Fibroblast of skin of left biceps (primary cell): ENCODE results near the gene BLID.

Source experiments
- DNase-seq, 2 experiments: peaks; one replicate each; pipeline ENCODE4 v3.0.0-alpha.2; 2013; ENCODE audit warnings: low read depth in 2 of 2

BLID gene

DNA sequence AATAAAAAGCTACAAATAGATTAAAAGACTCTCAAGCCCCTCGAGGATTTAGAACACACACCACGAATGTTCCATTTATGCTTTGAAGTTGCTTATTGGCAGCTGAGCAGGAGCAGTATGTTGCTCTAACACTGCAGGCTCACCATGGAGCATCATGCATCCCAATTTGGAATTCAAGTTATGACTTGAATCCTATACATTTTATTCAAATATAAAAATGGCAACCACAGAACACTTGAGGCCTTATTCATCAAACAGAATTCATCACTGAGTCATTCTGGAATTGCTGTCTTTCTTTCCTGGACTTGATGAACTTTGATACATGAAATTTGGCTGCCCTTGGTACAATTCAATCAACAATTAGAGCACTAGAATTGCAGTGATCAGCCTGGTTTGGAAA lies 24.5 kb upstream of the BLID start:
- peak; percentile 91 to 92 for DNase-seq

- DNase-seq: no peak
Observed at GRCh38 chr11:122139595-122139866, 23.5 kb upstream of the BLID start.

GRCh38 chr11:122138744-122139594 lies 23.0 kb upstream of the BLID start:
- no peak for DNase-seq

DNA sequence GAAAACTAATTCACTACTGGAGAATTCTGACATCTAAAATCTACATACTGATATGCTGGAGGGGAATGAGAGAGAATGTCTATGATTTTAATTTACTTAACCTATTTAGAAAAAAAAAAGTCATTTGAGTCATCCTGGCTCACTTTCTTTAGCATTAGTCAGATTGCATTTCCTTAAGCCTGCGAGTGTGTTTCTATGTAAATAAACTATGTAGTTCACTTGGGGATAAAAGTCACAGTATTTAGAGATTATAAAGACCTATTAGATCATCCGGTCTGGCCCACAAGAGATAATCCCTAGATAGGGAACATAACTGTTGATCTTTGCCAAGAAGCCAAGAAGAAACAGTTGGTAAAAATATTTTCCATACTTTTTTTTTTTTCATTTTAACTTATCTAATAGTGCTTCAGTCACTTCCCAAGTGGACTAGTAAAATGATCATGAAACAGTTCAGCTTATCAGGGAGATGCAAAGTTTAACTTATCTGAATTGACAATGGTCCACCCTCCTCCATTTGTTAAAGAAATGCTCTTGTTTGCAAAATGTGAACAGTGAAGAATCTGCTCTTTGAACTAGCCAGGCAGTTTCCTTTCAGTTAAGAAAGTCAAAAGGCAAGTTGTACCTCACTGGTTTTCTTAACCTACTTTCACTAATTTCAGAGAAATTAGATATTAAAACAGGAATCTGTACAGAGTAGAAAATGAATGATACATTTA lies 21.2 kb upstream of the BLID start:
- peak; percentile 82 to 88 for DNase-seq

GRCh38 chr11:122131126-122131525 lies 15.1 kb upstream of the BLID start:
- no peak for DNase-seq

- no peak for DNase-seq
Observed at GRCh38 chr11:122128146-122128545, 12.1 kb upstream of the BLID start.

- DNase-seq: no peak
Observed at GRCh38 chr11:122127020-122127419, 11.0 kb upstream of the BLID start.

- DNase-seq: no peak
Observed at GRCh38 chr11:122126024-122126688, 10.1 kb upstream of the BLID start.

DNA sequence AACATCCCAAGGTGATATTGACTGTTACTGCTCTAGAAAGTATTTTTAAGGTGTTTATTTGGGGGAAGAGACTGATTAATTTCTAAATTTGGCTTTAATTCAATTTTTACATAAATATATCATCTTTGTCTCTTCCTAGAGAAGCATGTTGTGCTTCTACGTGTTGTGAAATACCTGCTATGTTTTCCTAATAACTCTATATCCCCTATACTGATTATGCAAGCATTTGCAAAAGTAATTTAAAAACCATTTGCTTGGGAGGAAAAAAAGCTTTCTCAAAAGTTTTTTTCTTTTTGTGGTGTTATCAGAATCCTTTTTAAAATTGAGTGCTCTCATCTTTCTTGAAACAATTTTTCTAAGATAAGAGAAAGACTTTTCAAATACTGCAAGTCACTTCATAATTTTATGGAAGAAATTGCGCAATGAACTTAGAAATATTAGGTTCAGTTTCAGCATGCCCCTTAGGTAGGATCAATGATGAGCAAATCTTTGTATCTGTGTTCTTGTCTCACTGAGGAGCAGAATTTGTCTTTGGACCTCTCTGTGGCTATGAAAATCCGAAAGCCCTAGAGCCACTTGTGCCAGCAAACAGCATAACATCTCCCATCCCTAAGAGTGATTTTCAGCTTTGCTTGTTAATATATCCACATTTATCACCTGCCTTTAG lies 7.4 kb upstream of the BLID start:
- no peak for DNase-seq

DNA sequence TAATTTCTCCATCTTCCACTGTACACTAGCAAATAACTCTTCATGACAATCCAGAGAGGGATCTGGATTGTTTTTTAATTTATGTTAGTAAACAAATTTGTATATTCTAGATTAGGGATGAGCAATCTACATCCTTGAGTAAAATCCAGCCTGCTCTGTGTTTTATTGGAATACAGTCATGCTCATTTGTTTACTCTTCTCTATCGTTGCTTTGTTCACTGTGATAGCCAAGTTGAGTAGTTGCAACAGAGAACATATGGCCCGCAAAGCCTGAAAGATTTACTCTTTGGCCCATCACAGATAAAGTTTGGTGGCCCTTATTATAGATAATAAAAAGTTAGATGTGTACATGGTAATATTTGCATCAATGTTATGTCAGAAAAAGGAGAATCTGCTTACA lies 6.2 kb upstream of the BLID start:
- no peak for DNase-seq

- DNase-seq: no peak
Observed at GRCh38 chr11:122120096-122120495, 4.1 kb upstream of the BLID start.

GRCh38 chr11:122116591-122116990 lies 576 bp upstream of the BLID start:
- DNase-seq: no peak

DNA sequence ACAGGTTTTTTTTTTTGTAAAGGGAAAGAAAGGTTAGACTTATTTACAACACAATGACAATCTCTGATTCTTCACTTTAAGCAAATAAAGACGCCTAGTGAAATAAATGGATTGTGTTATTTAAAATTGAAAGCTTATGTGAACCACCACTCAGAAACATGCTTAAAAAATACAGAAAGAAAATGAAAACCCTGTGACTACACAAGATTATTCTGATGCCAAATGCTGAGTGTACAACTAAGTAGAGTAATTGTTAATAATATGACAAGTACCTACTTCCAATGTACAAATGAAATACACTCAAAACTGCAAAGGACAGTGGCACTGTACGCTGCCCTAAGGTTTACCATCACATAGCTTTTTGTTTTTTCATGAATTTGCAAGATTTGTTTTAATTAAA lies 1.0 kb downstream of the BLID start:
- DNase-seq: no peak

DNA sequence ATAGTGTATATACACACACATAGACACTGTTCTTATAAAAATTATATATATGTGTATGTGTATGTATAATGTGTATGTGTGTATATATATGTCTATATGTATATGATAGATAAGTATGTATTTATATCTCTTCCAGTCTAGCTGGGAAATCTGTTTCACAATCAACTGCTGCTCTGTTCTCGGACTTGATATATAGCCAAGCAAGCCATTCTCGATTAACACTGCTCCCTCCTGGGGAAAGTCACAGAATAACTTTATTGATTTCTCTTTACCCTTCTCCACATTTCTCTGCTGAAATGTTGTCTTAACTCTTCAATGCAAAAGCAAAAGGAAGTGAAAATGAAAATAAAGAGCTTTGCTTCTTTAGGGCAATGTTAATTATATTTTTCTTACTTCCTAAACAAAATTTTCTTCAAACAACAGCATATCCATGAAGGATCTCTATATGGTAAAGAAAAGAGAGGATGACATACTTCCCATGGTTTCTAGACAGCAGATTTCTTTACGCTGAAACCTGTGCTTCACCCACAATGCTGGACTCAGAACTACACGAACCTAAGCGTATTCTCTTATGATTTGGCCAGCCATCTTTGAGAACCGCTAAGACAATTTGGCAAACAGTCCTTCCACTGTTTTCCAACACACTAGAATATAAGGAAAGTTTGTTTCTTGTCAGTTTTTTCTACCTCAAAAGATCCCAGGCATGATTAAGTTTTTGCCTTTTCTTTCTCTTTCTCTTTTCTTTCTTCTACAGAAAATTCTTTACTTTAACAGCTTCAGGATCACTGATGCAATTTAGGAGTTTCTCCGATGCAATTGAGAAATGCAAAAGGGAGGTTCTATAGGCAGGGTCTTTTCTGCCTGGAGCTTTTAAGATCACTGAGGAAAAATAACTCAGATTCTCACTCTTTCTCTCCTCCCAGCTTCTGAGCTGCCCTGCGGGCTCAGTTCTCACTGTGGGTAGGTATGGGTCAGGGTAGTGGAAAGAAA lies 1.9 kb downstream of the BLID start:
- no peak for DNase-seq

DNA sequence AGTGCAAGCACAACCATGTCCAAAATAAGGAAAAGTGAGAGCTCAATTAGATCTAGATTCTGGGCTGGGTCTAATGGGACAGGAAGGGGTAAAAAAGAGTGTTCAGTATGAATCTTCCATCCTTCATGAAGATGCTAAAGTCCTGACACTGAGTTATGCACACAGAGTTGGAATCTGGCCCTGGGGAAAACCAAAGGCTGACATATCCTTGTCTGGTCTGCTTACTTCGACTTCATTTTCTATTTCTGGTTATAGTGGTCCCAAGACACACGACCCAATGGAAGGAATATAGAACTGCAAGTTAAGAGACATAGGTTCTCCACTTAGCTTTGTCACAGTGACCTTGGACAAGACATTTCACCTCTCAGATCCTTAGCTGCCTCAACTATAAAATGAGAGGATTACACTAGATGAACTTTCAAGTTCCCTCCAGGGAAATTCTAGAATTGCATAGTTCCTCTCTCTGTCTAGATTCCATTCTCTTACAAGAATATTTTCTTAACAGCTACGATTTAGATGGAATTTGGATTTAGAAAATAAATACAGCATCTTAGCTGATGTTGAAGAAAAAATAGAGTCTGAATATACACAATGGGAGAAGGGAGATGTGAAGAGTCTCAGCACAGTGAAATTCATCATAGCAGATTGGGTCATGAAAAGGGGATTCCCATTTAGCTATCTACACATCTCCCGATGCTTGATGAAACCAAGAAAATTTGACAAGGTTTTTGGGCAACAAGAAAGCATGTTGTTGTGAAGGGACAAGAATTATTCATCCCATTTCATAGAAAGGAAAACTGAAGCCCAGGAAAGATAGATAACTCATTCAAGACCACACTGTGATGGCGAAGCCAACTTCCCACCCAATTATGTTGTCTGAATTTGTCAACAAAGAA lies 3.3 kb downstream of the BLID start:
- DNase-seq: no peak

DNA sequence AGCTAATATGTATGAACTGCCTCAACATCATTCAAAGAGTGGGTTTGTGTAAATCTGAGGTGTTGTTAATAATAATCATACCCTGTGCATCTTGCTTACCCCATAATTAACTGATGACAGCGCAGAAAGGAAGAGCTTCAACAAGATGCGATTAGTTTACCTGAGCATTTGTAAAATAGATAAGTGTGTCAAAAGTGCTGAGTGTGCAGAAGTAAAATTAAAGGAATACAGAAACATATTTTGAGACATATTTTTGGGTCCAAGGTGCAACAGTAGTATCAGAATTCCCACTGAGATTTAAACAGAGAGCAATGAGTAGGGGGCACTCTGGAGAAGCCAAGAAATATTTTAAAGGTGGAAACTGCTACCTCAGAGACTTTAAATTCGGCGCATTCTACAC lies 6.1 kb downstream of the BLID start:
- no peak for DNase-seq

- no peak for DNase-seq
Observed at GRCh38 chr11:122108828-122109227, 7.2 kb downstream of the BLID start.

GRCh38 chr11:122108192-122108799 lies 7.7 kb downstream of the BLID start:
- DNase-seq: no peak

DNA sequence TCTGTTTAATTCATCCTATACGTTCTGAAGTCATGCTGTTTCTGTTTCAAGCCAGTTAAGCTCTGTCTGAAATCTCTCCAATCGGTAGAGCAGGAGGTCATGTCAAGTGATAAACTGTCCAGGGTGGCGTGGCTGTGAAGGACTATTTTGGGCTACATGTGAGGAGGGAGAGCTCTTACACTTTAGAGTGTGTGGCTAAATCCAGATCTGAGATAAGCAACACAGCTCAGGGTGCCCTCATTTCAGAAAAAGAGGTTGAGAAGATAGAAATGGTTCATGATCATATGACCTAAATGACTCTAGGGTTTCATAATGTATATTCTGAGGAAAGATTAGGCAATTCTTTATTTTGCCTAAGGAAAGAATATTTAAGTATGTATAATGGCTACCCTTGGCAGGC lies 8.4 kb downstream of the BLID start:
- DNase-seq: no peak

DNA sequence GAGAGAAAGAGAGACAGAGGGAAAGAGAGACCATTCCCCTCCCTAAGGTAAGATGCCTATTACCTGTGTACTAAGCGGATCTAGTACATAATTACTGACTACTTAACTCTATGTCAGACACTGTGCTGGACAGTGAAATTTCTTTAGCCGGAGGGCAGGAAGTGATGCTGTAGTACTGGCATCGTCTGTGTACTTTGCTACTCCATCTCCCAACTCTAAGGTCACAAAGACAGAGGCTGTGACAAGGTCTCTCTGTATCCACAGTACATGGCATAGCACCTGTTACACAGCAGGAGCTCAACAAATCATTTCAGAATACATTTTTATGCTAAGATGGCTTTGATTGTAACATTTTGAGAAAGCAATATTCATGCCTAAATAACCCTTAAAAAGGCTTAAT lies 9.0 kb downstream of the BLID start:
- DNase-seq: no peak
